OCI-LY1 (cell line): ENCODE data around the gene PDE4D.

ENCODE experiments used
- H2AFZ ChIP-seq: fragments of 200-600 bp; sonication (generic), shearing (Covaris generic); 2 replicates; pipeline ENCODE4 v1.6.0; 2014; ENCODE audit warnings: antibody characterized with exemption, mild to moderate bottlenecking, low read length
- H3F3A ChIP-seq: fragments of 200-600 bp; sonication (generic), shearing (Covaris generic); 2 replicates; pipeline ENCODE4 v1.6.0; 2014; ENCODE audit warnings: mild to moderate bottlenecking, antibody characterized with exemption, low read length, moderate library complexity; ENCODE audit not compliant: insufficient read depth
- H3K27ac ChIP-seq: fragments of 200-600 bp; sonication (generic); 2 replicates; pipeline ENCODE4 v1.5.1; 2014; ENCODE audit warnings: low read length, mixed run types, mild to moderate bottlenecking, low read depth; ENCODE audit not compliant: poor library complexity, severe bottlenecking
- H3K27me3 ChIP-seq: fragments of 200-600 bp; sonication (generic); 2 replicates; pipeline ENCODE4 v1.6.0; 2014; ENCODE audit warnings: antibody characterized with exemption, mild to moderate bottlenecking, low read length, moderate library complexity; ENCODE audit not compliant: insufficient read depth
- H3K36me3 ChIP-seq: fragments of 200-600 bp; sonication (generic); 2 replicates; pipeline ENCODE4 v1.6.1; 2014; ENCODE audit warnings: mild to moderate bottlenecking, antibody characterized with exemption, low read length, moderate library complexity, mixed read lengths; ENCODE audit not compliant: insufficient read depth
- H3K4me1 ChIP-seq: fragments of 200-600 bp; sonication (generic); 2 replicates; pipeline ENCODE4 v1.5.1; 2014; ENCODE audit warnings: mild to moderate bottlenecking, low read length, moderate library complexity; ENCODE audit not compliant: insufficient read depth, severe bottlenecking
- H3K4me2 ChIP-seq: fragments of 200-600 bp; sonication (generic), shearing (Covaris generic); 2 replicates; pipeline ENCODE4 v1.6.1; 2014; ENCODE audit warnings: low read length
- H3K4me3 ChIP-seq: fragments of 200-600 bp; sonication (generic); 2 replicates; pipeline ENCODE4 v1.5.1; 2014; ENCODE audit warnings: low read length, low read depth, mild to moderate bottlenecking, mixed read lengths; ENCODE audit not compliant: poor library complexity, severe bottlenecking
- H3K79me2 ChIP-seq: fragments of 200-600 bp; shearing (Covaris generic); 2 replicates; pipeline ENCODE4 v1.6.1; 2016; ENCODE audit warnings: mixed run types, low read length, mixed read lengths; ENCODE audit not compliant: insufficient read depth
- H3K9ac ChIP-seq: fragments of 200-600 bp; sonication (generic), shearing (Covaris generic); 2 replicates; pipeline ENCODE4 v1.6.1; 2014; ENCODE audit warnings: mild to moderate bottlenecking, low read length, mixed read lengths
- H3K9me2 ChIP-seq: fragments of 200-600 bp; sonication (generic), shearing (Covaris generic); 2 replicates; pipeline ENCODE4 v1.6.1; 2014; ENCODE audit warnings: low read depth, mild to moderate bottlenecking, low read length, mixed read lengths
- H3K9me3 ChIP-seq: fragments of 200-600 bp; shearing (Covaris generic); 2 replicates; pipeline ENCODE4 v1.6.1; 2014; ENCODE audit warnings: low read length, mixed read lengths
- H4K20me1 ChIP-seq: fragments of 200-600 bp; sonication (generic), shearing (Covaris generic); 2 replicates; pipeline ENCODE4 v1.6.0; 2016; ENCODE audit warnings: mild to moderate bottlenecking, low read length; ENCODE audit not compliant: insufficient read depth
- CTCF ChIP-seq: fragments of 200-600 bp; sonication (generic), shearing (Covaris generic); IDR thresholded peaks from 2 replicates; pipeline ENCODE4 v1.5.1; 2017; ENCODE audit warnings: mild to moderate bottlenecking, antibody characterized with exemption, low read length, moderate library complexity, mixed read lengths
- EZH2 ChIP-seq: fragments of 200-600 bp; sonication (generic), shearing (Covaris generic); IDR thresholded peaks from 2 replicates; pipeline ENCODE4 v1.8.0; 2017; ENCODE audit warnings: borderline replicate concordance, mixed run types, mild to moderate bottlenecking, antibody characterized with exemption, low read length, moderate library complexity, mixed read lengths

Gene PDE4D

GRCh38 chr5:59682542-59682941, 211.0 kb downstream of the PDE4D start:
- no peaks in the 10 kb centered on the region for H3F3A ChIP-seq
- H3K4me2 ChIP-seq, result no peak overlapping the region
- no peaks in the 10 kb centered on the region for H3K36me3 ChIP-seq
- no peak overlapping the region for H2AFZ ChIP-seq
- H3K27ac ChIP-seq, result no peak overlapping the region
- H3K4me1 ChIP-seq, result peaks cover 8% of the 10 kb centered on the region
- H3K79me2 ChIP-seq, result no peaks in the 10 kb centered on the region
- H3K9ac ChIP-seq, result no peak overlapping the region
- TF ChIP-seq EZH2 (no peak), CTCF (no peak)
- no peaks in the 10 kb centered on the region for H3K9me2 ChIP-seq
- H3K9me3 ChIP-seq, result no peaks in the 10 kb centered on the region
- H3K4me3 ChIP-seq, result no peak overlapping the region
- no peaks in the 10 kb centered on the region; the same call in 1 of the 2 replicates for H3K27me3 ChIP-seq
- no peaks in the 10 kb centered on the region for H4K20me1 ChIP-seq

GRCh38 chr5:59678943-59679342, 214.6 kb downstream of the PDE4D start:
- H3K4me1 ChIP-seq, result no peaks in the 10 kb centered on the region

DNA sequence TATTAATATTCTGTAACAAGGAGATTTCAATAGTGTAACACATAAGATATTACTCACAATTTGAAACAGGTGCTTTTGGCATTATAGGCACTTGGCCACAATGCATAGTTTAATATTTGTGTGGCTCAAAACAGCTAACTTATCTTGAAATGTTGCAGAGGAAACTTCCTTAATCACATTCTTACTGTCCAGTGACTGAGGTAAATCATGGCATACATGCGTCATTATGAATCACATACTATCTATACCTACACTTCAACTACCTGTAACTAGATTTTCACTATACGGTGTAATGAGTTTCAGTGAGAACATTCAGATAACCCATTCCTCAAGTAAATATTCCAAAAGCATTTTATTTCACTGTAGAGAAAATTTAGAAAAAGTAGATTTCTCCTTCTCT, 218.8 kb downstream of the PDE4D start:
- Histone ChIP-seq H3K36me3 (no peaks in the 10 kb centered on the region), H4K20me1 (no peaks in the 10 kb centered on the region), H3K9me3 (no peaks in the 10 kb centered on the region), H3K27me3 (no peaks in the 10 kb centered on the region; the same call in 1 of the 2 replicates), H2AFZ (no peak overlapping the region), H3K27ac (no peak overlapping the region), H3K4me3 (no peak overlapping the region), H3F3A (no peaks in the 10 kb centered on the region), H3K4me2 (no peak overlapping the region), H3K9me2 (no peaks in the 10 kb centered on the region), H3K9ac (no peak overlapping the region), H3K4me1 (no peaks in the 10 kb centered on the region), H3K79me2 (no peaks in the 10 kb centered on the region)
- no peak for TF ChIP-seq CTCF
- no peak for TF ChIP-seq EZH2

More at GRCh38 chr5:59678943-59679342, 214.6 kb downstream of the PDE4D start:
- H3F3A ChIP-seq, result no peaks in the 10 kb centered on the region
- H3K79me2 ChIP-seq, result no peaks in the 10 kb centered on the region
- no peak overlapping the region for H3K4me3 ChIP-seq
- no peak overlapping the region for H3K27ac ChIP-seq
- no peak overlapping the region for H3K9ac ChIP-seq
- no peaks in the 10 kb centered on the region for H3K9me3 ChIP-seq
- H3K9me2 ChIP-seq, result no peaks in the 10 kb centered on the region
- no peaks in the 10 kb centered on the region; the same call in 1 of the 2 replicates for H3K27me3 ChIP-seq
- no peak overlapping the region for H2AFZ ChIP-seq
- TF ChIP-seq EZH2, result no peak
- TF ChIP-seq CTCF, result no peak
- H3K4me2 ChIP-seq, result no peak overlapping the region
- H3K36me3 ChIP-seq, result no peaks in the 10 kb centered on the region
- H4K20me1 ChIP-seq, result no peaks in the 10 kb centered on the region
